SU-DHL-6 (cell line): ENCODE results near the gene PTPN11.
"Not testable (repeated sequence)": the region's sequence is repeated elsewhere in the genome, so short reads cannot be mapped to it uniquely, and the experiment has no call there.

Experiments used
- H2AFZ ChIP-seq: fragments of 200-600 bp; sonication (generic); 2 replicates; pipeline ENCODE4 v1.6.1; 2014; ENCODE audit warnings: low read depth, mild to moderate bottlenecking, moderate library complexity, mixed read lengths, antibody characterized with exemption, low read length; ENCODE audit not compliant: severe bottlenecking
- H3F3A ChIP-seq: fragments of 200-600 bp; shearing (Covaris generic); 2 replicates; pipeline ENCODE4 v1.6.0; 2016; ENCODE audit warnings: antibody characterized with exemption, mild to moderate bottlenecking; ENCODE audit not compliant: insufficient read depth
- H3K27ac ChIP-seq: fragments of 200-600 bp; sonication (generic); 2 replicates; pipeline ENCODE4 v1.5.1; 2016; ENCODE audit warnings: low read depth, mild to moderate bottlenecking, low read length, moderate library complexity, mixed read lengths
- H3K27me3 ChIP-seq: fragments of 200-600 bp; sonication (generic), shearing (Covaris generic); 2 replicates; pipeline ENCODE4 v1.6.0; 2014; ENCODE audit warnings: mild to moderate bottlenecking, low read length
- H3K36me3 ChIP-seq: fragments of 200-600 bp; sonication (generic); 2 replicates; pipeline ENCODE4 v1.6.1; 2014; ENCODE audit warnings: mild to moderate bottlenecking, low read length, mixed read lengths
- H3K4me2 ChIP-seq: fragments of 300-600, 200-600 bp; shearing (Covaris generic), sonication (generic); 2 replicates; pipeline ENCODE4 v1.6.0; 2014; ENCODE audit warnings: low read length, low read depth, mild to moderate bottlenecking; ENCODE audit not compliant: poor library complexity, severe bottlenecking
- H3K4me3 ChIP-seq: fragments of 200-600 bp; sonication (generic); 2 replicates; pipeline ENCODE4 v1.5.1; 2014; ENCODE audit warnings: antibody characterized with exemption, low read length, mild to moderate bottlenecking, mixed read lengths; ENCODE audit not compliant: insufficient read depth, poor library complexity, severe bottlenecking
- H3K79me2 ChIP-seq: fragments of 200-600 bp; sonication (generic); 2 replicates; pipeline ENCODE4 v1.6.1; 2014; ENCODE audit warnings: mild to moderate bottlenecking, low read length, moderate library complexity; ENCODE audit not compliant: insufficient read depth
- H3K9ac ChIP-seq: fragments of 200-600 bp; sonication (generic); 2 replicates; pipeline ENCODE4 v1.7.0; 2014; ENCODE audit warnings: mild to moderate bottlenecking, low read length
- H3K9me2 ChIP-seq: fragments of 200-600 bp; sonication (generic); replicated peaks from 2 replicates; pipeline ENCODE4 v1.6.1; 2014; ENCODE audit warnings: low read length; ENCODE audit not compliant: insufficient read depth
- H3K9me3 ChIP-seq: fragments of 200-600 bp; sonication (generic); 2 replicates; pipeline ENCODE4 v1.6.1; 2014; ENCODE audit warnings: low read length, mixed read lengths; ENCODE audit not compliant: insufficient read depth
- H4K20me1 ChIP-seq: fragments of 200-600 bp; sonication (generic); 2 replicates; pipeline ENCODE4 v1.6.1; 2014; ENCODE audit warnings: low read depth, mild to moderate bottlenecking, antibody characterized with exemption, low read length, moderate library complexity, mixed read lengths
- CTCF ChIP-seq: fragments of 200-600 bp; sonication (generic); IDR thresholded peaks from one replicate; pipeline ENCODE4 v1.5.1; 2017; ENCODE audit warnings: antibody characterized with exemption, mild to moderate bottlenecking, low read length, moderate library complexity; ENCODE audit not compliant: insufficient read depth, poor library complexity, severe bottlenecking
- EZH2phosphoT487 ChIP-seq: fragments of 200-600 bp; sonication (generic), shearing (Covaris generic); conservative IDR thresholded peaks from 2 replicates; pipeline ENCODE4 v1.6.1; 2018; ENCODE audit warnings: mild to moderate bottlenecking, antibody characterized with exemption, low read length, moderate library complexity, mixed read lengths

Gene PTPN11

DNA sequence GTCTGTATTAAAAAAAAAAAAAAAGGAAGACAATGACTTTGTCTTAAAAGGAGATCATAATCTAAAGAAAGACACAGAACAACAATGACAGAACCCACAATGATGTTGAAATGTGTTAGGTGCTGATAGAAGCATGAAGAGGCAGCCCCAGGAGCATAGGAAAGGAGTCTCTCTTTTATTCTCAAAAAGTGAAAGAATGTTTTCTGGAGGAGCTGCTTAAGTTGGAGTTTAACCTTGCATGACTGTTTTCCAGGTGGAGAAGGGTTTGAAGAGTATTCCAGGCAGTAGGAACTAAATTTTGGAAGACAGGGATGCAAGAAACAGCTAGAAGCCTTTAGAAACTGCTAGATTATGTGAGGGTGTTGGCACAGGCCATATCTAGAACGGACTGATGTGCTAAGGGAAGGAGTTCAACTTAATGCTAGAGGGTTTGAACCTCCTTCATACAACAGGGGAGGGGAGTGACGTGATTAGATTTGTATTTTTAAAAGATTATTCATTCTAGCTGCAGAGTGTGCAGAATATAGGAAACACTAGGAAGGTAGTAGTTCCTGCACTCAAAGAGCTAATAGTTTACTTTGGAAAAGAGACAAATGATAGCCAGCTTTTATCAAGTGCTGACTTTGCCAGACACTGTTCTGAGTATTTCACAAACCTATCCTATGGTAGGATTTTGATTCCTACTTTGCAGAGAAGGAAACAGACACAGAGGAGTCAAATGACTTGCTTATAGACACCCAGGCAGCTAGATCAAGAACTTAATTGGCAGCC, 4.7 kb upstream of the PTPN11 start:
- H3K4me2 ChIP-seq, result no peak overlapping the region
- no peaks in the 10 kb centered on the region for H3K9me3 ChIP-seq
- peaks cover 17% of the 10 kb centered on the region for H3F3A ChIP-seq
- H3K4me3 ChIP-seq, result no peak overlapping the region
- H3K9me2 ChIP-seq, result no peaks in the 10 kb centered on the region
- no peaks in the 10 kb centered on the region for H3K27me3 ChIP-seq
- no peaks in the 10 kb centered on the region for H4K20me1 ChIP-seq
- no peak overlapping the region for H3K27ac ChIP-seq
- TF ChIP-seq CTCF (no peak), EZH2phosphoT487 (no peak)
- H3K79me2 ChIP-seq, result peaks cover 5% of the 10 kb centered on the region
- H3K9ac ChIP-seq, result no peak overlapping the region
- no peaks in the 10 kb centered on the region for H3K36me3 ChIP-seq
- no peak overlapping the region for H2AFZ ChIP-seq

DNA sequence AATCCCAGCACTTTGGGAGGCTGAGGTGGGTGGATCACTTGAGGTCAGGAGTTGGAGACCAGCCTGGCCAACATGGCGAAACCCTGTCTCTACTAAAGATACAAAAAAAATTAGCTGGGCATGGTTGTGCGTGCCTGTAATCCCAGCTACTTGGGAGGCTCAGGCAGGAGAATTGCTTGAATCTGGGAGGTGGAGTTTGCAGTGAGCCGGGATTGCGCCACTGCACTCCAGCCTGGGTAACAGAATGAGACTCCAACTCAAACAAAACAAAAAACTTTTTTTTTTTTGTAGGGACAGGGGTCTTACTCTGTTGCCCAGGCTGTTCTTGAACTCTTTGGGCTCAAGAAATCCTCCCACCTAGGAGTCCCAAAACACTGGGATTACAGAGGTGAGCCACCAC, 3.3 kb upstream of the PTPN11 start:
- not testable (repeated sequence) for H3K27me3 ChIP-seq, H3K4me3 ChIP-seq, H3K9ac ChIP-seq, H3K9me2 ChIP-seq, H3K4me2 ChIP-seq, H2AFZ ChIP-seq, H3F3A ChIP-seq, H3K36me3 ChIP-seq, H3K9me3 ChIP-seq, H4K20me1 ChIP-seq, H3K27ac ChIP-seq
- peaks cover 16% of the 10 kb centered on the region for H3K79me2 ChIP-seq

GRCh38 chr12:112418273-112418607, 507 bp upstream of the PTPN11 start:
- Histone ChIP-seq H3K9me3 (no peaks in the 10 kb centered on the region), H3K4me2 (peak overlapping the region; percentile 84), H3K27ac (peak overlapping the region; percentile 43), H3K4me3 (peak overlapping the region; percentile 82), H3K36me3 (no peaks in the 10 kb centered on the region), H3F3A (no peaks in the 10 kb centered on the region), H3K9me2 (no peaks in the 10 kb centered on the region), H4K20me1 (peaks cover 6% of the 10 kb centered on the region), H3K27me3 (no peaks in the 10 kb centered on the region), H3K79me2 (peaks cover 44% of the 10 kb centered on the region), H2AFZ (peak overlapping the region; percentile 74), H3K9ac (peak overlapping the region; percentile 84)
- TF ChIP-seq EZH2phosphoT487, result no peak
- TF ChIP-seq CTCF, result no peak

- Histone ChIP-seq H2AFZ (peak overlapping the region; percentile 74), H3K9me3 (no peaks in the 10 kb centered on the region), H3K27ac (peak overlapping the region; percentile 43), H3K4me3 (peak overlapping the region; percentile 82), H4K20me1 (peaks cover 6% of the 10 kb centered on the region), H3F3A (no peaks in the 10 kb centered on the region), H3K27me3 (no peaks in the 10 kb centered on the region), H3K36me3 (no peaks in the 10 kb centered on the region), H3K9ac (peak overlapping the region; percentile 84), H3K9me2 (no peaks in the 10 kb centered on the region), H3K79me2 (peaks cover 57% of the 10 kb centered on the region), H3K4me2 (peak overlapping the region; percentile 84)
- peak; percentile 8 for TF ChIP-seq CTCF
- TF ChIP-seq EZH2phosphoT487, result no peak
Observed at GRCh38 chr12:112419297-112420133, 768 bp downstream of the PTPN11 start.
